ENCODE measurements around the gene SAYSD1.
"Not testable (repeated sequence)": the region's sequence is repeated elsewhere in the genome, so short reads cannot be mapped to it uniquely, and the experiment has no call there.

SAYSD1 gene

GRCh38 chr6:39137245-39137644, 22.3 kb upstream of the SAYSD1 start:
- TF ChIP-seq GABPA (IDR thresholded peaks at IDR 0.05; ENCODE audit: low read depth) (no peak), POLR2AphosphoS5 (IDR thresholded peaks at IDR 0.05; ENCODE audit: low read depth) (no peak), REST (IDR thresholded peaks at IDR 0.05; ENCODE audit: insufficient replicate concordance, low read depth) (peak; percentile 98)
- no peak overlapping the region for H3K27ac ChIP-seq (replicated peaks)
- H3K4me3 ChIP-seq (replicated peaks; ENCODE audit: insufficient read depth, low read length) = no peak overlapping the region
- peak in 1 of 2 experiments; percentile 23 for DNase-seq (ENCODE audit: low read depth in 1 of 2, low spot score in 1 of 2)
- no peaks in the 10 kb centered on the region for H3K27me3 ChIP-seq (ENCODE audit: insufficient read depth, poor library complexity, severe bottlenecking)

- H3K27ac ChIP-seq (replicated peaks); H3K4me3 ChIP-seq (replicated peaks; ENCODE audit: insufficient read depth, low read length); DNase-seq (ENCODE audit: low read depth in 1 of 2, low spot score in 1 of 2); H3K27me3 ChIP-seq (ENCODE audit: insufficient read depth, poor library complexity, severe bottlenecking): not testable (repeated sequence)
Observed at GRCh38 chr6:39136207-39136606, 21.2 kb upstream of the SAYSD1 start.

GRCh38 chr6:39134761-39135160, 19.8 kb upstream of the SAYSD1 start:
- H3K27me3 ChIP-seq (ENCODE audit: insufficient read depth, poor library complexity, severe bottlenecking); H3K27ac ChIP-seq (replicated peaks); H3K4me3 ChIP-seq (replicated peaks; ENCODE audit: insufficient read depth, low read length); DNase-seq (ENCODE audit: low read depth in 1 of 2, low spot score in 1 of 2): not testable (repeated sequence)

- DNase-seq (ENCODE audit: low read depth in 1 of 2, low spot score in 1 of 2) = no peak
- H3K27me3 ChIP-seq (ENCODE audit: insufficient read depth, poor library complexity, severe bottlenecking) = no peaks in the 10 kb centered on the region
- H3K27ac ChIP-seq (replicated peaks) = no peak overlapping the region
- no peak overlapping the region for H3K4me3 ChIP-seq (replicated peaks; ENCODE audit: insufficient read depth, low read length)
- no peak for TF ChIP-seq SPI1 (IDR thresholded peaks at IDR 0.05; ENCODE audit: borderline replicate concordance, low read depth)
- no peak for TF ChIP-seq GABPA (IDR thresholded peaks at IDR 0.05; ENCODE audit: low read depth)
- TF ChIP-seq REST (IDR thresholded peaks at IDR 0.05; ENCODE audit: insufficient replicate concordance, low read depth) = no peak
- no peak for TF ChIP-seq POLR2AphosphoS5 (IDR thresholded peaks at IDR 0.05; ENCODE audit: low read depth)
- TF ChIP-seq CTCF (IDR thresholded peaks at IDR 0.05; ENCODE audit: insufficient read depth, low read length) = no peak
Observed at GRCh38 chr6:39130691-39131090, 15.7 kb upstream of the SAYSD1 start.

- no peak for DNase-seq (ENCODE audit: low read depth in 1 of 2, low spot score in 1 of 2)
- TF ChIP-seq REST (IDR thresholded peaks at IDR 0.05; ENCODE audit: insufficient replicate concordance, low read depth) (no peak), POLR2AphosphoS5 (IDR thresholded peaks at IDR 0.05; ENCODE audit: low read depth) (no peak), CTCF (IDR thresholded peaks at IDR 0.05; ENCODE audit: insufficient read depth, low read length) (no peak), SPI1 (IDR thresholded peaks at IDR 0.05; ENCODE audit: borderline replicate concordance, low read depth) (no peak), GABPA (IDR thresholded peaks at IDR 0.05; ENCODE audit: low read depth) (no peak)
- no peak overlapping the region for H3K27ac ChIP-seq (replicated peaks)
- no peak overlapping the region for H3K4me3 ChIP-seq (replicated peaks; ENCODE audit: insufficient read depth, low read length)
- no peaks in the 10 kb centered on the region for H3K27me3 ChIP-seq (ENCODE audit: insufficient read depth, poor library complexity, severe bottlenecking)
Observed at GRCh38 chr6:39128832-39129231, 13.8 kb upstream of the SAYSD1 start.
